HT-29 (cell line): ENCODE results near the gene NTN1. TPM values are rescaled to one million over a fixed set of nuclear protein-coding genes. Genes with fewer than 3 reads are reported as not detected.
A peak's percentile ranks its signal among the peaks of the same experiment; 100 is the strongest.

Experiments used
- DNase-seq: peaks from one replicate; pipeline ENCODE4 v3.0.0-alpha.2; 2015; ENCODE audit warnings: low spot score
- small RNA-seq: library from RNA; depleted of rRNA; stranded (forward); fragments of <200 nt; gene quantifications from one replicate; pipeline ENCODE3, GENCODE V24; 2014
- total RNA-seq: library from RNA; depleted of rRNA; stranded (reverse); fragments of >200 nt; shearing (Covaris generic); gene quantifications from 2 replicates; pipeline ENCODE4 v1.2.3, GENCODE V29; 2014; rRNA removed

Gene NTN1
- total RNA-seq, 1 experiment from 2014 or later, result 0.03 TPM

DNA sequence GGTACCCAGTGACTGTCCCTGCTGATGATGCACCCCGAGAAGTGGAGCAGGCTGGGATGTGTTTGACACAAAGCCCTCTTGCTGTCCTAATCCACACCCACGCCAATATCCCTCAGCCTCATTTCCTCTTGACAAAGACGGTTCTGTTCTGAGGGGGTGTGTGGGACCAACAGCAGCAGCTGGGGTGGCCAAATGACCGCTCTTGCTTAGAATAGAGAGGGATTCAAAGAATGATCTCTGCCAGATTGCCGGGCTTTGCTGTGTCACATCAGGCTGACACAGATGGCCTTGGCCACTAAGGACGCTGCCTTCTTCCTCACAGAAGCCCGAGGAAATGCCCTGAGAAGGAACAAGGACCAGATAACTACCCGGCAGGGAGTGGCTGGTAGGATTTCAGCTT is 250.7 kb downstream of the NTN1 start:
- no peak for DNase-seq

DNA sequence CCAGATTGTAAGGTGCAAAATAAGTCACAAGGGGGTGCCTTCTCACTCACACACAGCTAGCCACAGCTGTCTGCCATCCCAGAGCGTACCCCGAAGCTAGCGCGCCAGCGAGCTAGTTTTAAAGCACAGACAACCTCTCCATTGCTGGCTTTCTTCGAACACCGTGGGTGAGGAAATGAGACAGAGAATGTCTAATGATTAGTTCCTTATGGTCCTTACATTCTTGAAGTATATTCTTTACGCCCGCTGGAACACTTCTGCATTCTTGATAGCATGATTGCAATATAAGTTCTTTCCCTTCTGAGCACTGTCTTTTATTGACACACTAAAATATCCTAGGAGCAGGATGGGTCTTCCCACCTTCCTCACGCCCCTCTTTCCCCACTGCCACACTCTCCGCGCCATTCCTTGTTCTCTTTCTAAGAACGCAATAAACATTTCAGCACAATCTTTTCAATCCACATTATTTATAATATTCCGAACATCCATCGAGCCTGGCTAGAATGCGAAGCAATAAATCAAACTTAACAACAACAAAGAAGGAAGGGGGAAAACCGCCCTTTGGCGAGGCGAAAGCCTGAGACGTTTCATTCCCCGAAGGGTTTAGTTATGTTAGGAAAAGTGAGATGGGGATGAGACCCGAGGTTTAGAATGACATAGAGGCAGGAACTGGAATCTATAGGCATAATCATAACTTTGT is 251.3 kb downstream of the NTN1 start:
- no peak for DNase-seq

DNA sequence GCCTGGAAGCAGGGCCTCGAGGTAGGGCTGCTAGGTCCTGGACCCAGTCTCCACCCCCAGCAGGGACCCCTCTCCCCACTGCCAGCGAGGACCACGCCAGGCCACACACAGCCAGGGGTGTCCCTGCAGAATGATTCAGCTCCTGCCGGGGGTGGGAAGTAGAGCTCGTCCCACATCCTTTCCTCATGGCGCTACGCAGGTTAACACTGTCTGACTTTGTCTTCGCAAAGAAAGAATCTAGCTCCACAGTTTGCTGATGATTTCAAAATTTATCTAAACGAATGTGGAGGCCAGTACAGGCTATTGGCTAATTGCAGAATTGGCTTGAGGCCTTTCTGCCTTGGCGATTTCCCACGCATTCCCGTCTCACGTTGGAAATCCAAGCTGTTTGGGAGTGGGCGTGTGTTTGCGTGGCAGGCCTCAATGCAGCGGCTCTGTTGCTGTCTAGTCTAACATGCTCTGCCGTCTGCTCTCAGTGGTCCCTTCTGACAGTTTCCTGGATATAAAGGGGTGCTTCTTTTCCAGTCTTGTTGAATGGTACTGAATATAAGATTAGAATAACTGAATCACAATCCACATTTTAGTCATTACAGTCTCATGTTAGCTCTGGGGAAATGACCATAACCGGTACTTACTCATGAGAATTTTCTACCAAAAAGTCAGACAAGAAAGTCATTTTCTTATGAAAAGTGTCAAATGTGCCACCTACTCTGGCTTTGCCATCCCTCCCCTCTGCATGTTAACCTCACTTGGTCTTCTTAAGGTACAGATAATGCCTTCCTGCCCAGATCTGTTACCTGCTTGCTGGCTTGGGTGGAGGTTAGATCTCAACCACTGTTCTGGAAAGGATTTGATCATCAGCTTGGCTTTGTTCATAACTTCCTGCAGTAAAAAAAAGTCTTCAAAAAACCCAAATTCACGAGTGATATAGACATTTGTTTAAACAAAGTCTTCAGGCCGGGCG is 252.4 kb downstream of the NTN1 start:
- no peak for DNase-seq

DNA sequence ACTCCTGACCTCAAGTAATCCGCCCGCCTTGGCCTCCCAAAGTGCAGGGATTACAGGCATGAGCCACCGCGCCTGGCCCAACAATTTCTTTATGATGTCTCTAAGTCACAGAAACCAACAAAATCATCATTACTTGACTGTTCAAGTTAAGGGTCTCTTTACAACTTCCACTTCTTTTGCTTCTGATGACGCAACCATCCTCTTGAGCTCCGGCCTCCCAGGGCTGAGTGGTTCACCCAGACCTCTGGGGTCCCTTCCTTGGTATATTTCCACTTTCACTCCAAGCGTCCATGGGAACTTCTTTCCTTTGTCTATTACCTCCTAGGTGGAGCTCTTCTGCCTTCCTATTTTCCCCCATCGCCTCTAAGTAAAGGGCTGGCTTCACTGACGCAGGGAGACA is 253.7 kb downstream of the NTN1 start:
- DNase-seq, result no peak

DNA sequence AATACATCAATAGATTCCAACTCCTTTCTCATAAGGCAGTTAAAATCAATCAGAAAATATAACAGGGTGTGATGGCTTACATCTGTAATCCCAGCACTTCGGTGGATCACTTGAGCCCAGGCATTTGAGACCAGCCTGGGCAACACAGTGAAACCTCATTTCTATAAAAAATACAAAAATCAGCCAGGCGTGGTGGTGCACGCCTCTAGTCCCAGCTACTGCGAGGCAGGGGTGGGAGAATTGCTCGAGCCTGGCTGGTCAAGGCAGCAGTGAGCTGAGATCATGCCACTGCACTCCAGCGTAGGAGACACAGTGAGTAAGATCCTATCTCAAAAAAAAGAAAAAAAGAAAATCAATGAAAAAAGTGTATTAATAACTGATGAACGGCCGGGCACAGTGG is 258.6 kb downstream of the NTN1 start:
- no peak for DNase-seq

DNA sequence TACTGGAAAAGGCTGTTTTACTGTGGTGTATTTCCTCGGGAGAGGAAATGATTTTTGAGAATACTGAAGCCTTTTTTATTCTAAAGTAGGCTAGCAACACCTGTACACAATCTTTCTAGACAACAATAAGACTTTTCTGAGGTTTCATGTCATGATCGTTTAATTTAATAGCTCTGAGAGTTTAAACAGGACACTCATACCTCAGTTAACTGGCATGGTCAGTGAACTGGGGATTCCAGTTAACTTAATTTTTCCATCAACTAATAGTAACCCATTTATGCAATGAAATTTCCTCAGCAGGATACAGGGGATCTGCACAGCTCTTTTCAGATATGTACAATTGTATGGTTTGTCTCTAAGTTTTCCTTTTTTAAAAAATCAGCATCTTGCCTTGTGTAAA is 262.6 kb downstream of the NTN1 start:
- no peak for DNase-seq

DNA sequence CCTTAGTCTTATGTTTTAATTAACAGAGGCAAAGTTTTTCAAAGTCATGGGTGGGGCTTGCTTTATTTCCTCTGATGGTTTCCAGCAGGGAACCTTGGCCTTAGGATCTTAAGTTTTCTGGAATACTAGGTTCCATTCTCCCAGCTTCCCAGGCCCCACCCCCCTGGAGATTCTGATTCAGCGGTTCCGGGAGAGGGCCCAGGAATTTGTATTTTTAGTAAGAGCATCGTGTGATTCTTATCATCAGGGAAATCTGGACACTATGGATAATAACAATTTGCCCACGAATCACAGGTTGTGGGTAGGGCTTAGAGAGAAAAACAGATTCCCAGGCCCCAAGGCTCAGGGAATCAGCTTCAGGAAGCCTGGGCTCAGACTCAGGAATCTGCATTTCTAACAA is 263.6 kb downstream of the NTN1 start:
- no peak for DNase-seq

DNA sequence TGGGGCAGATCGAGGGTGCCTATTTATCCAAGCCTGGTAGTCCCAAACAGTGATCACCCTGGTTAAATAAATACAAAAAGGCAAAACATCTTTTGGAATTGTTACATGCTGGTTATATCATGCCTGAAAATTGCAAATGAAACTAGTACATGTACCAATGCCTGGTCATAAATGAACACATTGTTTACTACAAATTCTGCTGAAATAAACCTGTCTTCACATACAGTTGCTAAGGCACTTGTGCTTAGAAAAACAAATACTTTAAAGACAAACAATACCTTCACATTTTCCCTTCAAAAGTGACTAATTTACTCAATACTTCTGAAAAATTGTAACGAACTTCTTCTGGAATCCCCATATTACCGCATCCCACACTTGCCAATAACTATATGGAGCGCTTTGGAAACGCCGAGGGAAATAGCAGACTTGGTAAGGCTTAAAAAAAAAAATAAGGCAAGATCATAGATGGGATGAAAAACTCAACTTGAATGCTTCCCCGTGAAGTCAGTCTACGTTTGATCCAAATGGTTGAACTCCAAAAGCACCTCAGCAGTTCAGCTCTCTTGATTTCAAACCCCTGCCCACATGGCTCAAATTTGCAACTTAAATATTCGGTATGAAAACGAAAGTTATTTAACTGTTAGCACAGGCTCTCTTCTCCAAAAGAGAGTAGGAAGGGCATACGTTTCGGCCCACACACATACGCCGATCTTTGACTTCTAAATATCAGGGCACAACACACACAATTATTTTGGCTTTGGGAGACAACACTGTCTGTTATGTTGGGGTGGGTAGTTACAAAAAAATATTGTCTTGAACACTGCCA is 264.5 kb downstream of the NTN1 start:
- no peak for DNase-seq

DNA sequence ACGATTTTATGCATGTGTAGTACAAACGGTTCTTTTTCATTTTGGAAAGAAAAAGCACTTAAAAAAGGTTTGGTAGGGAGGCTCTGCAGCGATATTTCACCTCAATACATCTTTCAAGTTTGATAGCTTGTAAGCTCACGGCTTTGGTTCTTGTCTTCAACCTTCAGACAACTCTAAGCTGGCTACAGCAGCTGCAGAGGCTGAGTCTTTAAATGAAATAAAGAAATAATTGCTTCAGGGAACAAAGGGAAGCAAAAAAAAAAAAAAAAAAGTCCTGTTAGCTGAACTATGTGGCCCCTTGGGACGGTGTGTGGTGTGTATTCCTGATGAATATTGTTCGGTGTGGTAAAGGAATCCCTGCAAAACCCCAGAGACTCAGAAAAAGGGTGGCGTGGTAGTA is 265.1 kb downstream of the NTN1 start:
- DNase-seq, result no peak

DNA sequence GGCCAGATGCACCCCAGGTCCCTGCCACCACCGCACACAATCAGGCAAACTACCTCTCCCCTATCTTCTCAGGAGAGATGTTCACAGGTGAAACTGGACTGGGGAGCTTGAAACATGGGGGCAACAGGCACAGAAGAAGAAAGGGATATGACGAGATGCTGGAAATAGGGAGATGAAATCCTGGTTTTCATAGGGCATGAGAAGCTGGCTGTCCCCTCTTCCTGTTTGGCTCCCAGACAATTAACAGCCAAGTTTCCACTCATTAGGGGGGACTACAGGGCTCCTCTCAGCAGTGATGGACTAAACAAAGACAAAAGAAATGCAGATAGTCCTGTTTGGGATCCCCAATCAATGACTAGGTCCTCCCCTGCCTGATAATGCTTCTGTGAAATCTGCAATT is 266.0 kb downstream of the NTN1 start:
- no peak for DNase-seq

DNA sequence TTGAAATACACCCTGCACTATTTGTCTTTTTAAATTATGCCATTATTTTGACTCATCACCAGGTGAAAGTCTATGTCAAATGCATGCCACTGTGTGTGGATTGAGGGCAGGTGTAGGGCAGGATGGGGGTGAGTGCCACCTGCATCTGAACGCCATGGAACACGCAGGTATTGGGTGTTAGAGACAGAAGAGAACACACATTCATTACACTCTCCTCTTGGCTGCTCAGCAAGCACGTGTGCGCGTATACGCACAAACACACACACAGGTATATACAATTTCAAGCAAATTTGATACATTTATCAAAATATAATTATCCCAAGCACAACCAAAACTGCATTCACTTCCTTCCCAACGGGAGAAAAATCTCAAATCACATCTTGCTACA is 268.9 kb downstream of the NTN1 start:
- DNase-seq, result no peak

DNA sequence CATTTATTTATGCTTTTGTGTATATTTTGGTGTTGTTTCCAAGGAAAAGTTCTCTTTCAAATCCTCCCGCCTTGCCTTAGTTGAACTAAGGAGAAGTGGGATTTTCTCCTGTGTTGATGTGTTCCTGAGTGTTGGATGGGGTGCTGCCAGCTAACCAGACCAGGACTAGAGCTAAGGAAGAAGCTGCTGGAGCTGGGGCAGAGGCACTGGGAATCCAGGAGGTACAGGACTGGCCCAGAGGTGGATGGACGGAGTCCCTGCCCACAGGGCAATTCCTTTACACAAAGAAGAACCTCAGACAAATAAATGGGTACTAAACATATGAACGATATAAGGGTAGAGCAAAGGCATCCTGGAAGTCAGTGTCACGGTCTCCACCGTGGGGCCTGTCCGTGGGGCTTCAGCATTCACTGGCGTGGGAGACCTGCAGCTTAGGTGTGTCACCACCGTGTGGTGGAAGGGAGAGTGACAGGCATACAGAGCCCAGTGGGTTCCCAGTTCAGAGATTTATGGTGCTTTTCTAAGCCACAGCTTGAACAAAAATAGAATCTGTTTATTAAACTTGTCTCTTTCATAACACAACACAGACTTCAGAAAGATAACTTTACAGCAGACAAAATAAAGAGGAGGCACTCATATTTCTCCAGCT is 270.7 kb downstream of the NTN1 start:
- DNase-seq, result peak; percentile 38

DNA sequence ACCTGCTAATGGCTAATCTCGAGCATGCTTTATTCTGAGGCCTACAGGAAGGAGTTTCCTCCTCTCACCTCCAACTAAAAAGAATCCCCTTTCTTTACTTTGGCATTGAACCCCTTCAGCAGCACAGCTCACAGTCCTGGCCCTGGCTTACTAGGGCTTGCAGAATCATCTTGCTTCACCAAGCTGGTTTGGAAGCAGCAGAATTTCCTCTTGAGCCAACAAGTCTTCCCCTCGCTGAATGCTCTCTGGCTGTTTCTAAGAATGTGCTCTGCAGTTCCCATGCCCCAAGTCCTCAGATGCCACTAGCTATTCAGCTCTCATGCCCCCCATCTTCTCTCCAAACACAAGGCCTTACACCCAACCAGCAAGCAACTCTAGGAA is 271.2 kb downstream of the NTN1 start:
- no peak for DNase-seq

Small RNA genes lying within 50 kb of the gene (small RNA-seq; reads per million reads assigned to genes)
- not detected for gene AC005695.3

Other genes starting within 250 kb of the NTN1 start
- not detected in 2 replicates for gene MFSD6L, start 222.1 kb upstream of the NTN1 start, total RNA-seq
- not detected in 2 replicates for gene PIK3R6, start 153.8 kb upstream of the NTN1 start, total RNA-seq
- gene PIK3R5, start 55.8 kb upstream of the NTN1 start, total RNA-seq, result not detected in 2 replicates